Neural crest cell (in vitro differentiated cells): ENCODE data around the gene ETFDH. TPM values are rescaled to one million over a fixed set of nuclear protein-coding genes. Genes with fewer than 3 reads are reported as not detected.
A peak's percentile ranks its signal among the peaks of the same experiment; 100 is the strongest.

Experiments
- DNase-seq: peaks from one replicate; pipeline ENCODE4 v3.0.0; 2021; ENCODE audit warnings: low read depth, mixed read lengths, low spot score
- H3K27ac Mint-ChIP-seq: one replicate; pipeline ENCODE4 v1.8.0; 2021; ENCODE audit warnings: mild to moderate bottlenecking, mixed read lengths; ENCODE audit not compliant: unreplicated experiment
- H3K27me3 Mint-ChIP-seq: 2 replicates; pipeline ENCODE4 v1.8.0; 2021; ENCODE audit warnings: low read depth, mild to moderate bottlenecking, mixed read lengths
- H3K36me3 Mint-ChIP-seq: 2 replicates; pipeline ENCODE4 v1.8.0; 2021; ENCODE audit warnings: low read depth, mild to moderate bottlenecking, mixed read lengths
- H3K4me1 Mint-ChIP-seq: 2 replicates; pipeline ENCODE4 v1.8.0; 2021; ENCODE audit warnings: mixed read lengths
- H3K4me3 Mint-ChIP-seq: one replicate; pipeline ENCODE4 v1.8.0; 2021; ENCODE audit warnings: mild to moderate bottlenecking, mixed read lengths
- H3K9me3 Mint-ChIP-seq: 2 replicates; pipeline ENCODE4 v1.8.0; 2021; ENCODE audit warnings: mixed read lengths
- CTCF ChIP-seq: fragments of 200-600 bp; sonication (generic); conservative IDR thresholded peaks from 2 replicates; pipeline ENCODE4 v1.5.0; 2021; ENCODE audit warnings: antibody characterized with exemption, mild to moderate bottlenecking
- total RNA-seq: library from RNA; stranded (reverse); gene quantifications from 2 replicates; pipeline ENCODE4 v1.2.1, GENCODE V29; 2021

The ETFDH gene
- total RNA-seq, 1 donor from 2014 or later = 15.8 TPM

- Mint-ChIP-seq H3K27ac (no peak overlapping the region), H3K36me3 (no peaks in the 10 kb centered on the region), H3K9me3 (no peaks in the 10 kb centered on the region), H3K27me3 (peaks cover 4% of the 10 kb centered on the region), H3K4me1 (peaks cover 7% of the 10 kb centered on the region), H3K4me3 (no peak overlapping the region)
- DNase-seq = no peak
- no peak for TF ChIP-seq CTCF
Observed at GRCh38 chr4:158644356-158644755, 27.7 kb upstream of the ETFDH start.

GRCh38 chr4:158644760-158645159 is 27.3 kb upstream of the ETFDH start:
- H3K27ac Mint-ChIP-seq = no peak overlapping the region
- DNase-seq = no peak
- no peak for TF ChIP-seq CTCF

GRCh38 chr4:158649111-158649680 is 22.9 kb upstream of the ETFDH start:
- no peak overlapping the region for H3K27ac Mint-ChIP-seq
- H3K4me3 Mint-ChIP-seq = no peak overlapping the region
- H3K27me3 Mint-ChIP-seq = no peaks in the 10 kb centered on the region
- no peak for DNase-seq
- H3K9me3 Mint-ChIP-seq = no peaks in the 10 kb centered on the region
- peaks cover 13% of the 10 kb centered on the region for H3K4me1 Mint-ChIP-seq
- H3K36me3 Mint-ChIP-seq = no peaks in the 10 kb centered on the region
- no peak for TF ChIP-seq CTCF

More at GRCh38 chr4:158644760-158645159, 27.3 kb upstream of the ETFDH start:
- H3K27me3 Mint-ChIP-seq = peaks cover 4% of the 10 kb centered on the region
- H3K4me3 Mint-ChIP-seq = no peak overlapping the region
- H3K9me3 Mint-ChIP-seq = no peaks in the 10 kb centered on the region
- H3K36me3 Mint-ChIP-seq = no peaks in the 10 kb centered on the region
- H3K4me1 Mint-ChIP-seq = peaks cover 7% of the 10 kb centered on the region

- no peak overlapping the region for H3K4me3 Mint-ChIP-seq
Observed at GRCh38 chr4:158652920-158653319, 19.2 kb upstream of the ETFDH start.

GRCh38 chr4:158656439-158656838 is 15.7 kb upstream of the ETFDH start:
- H3K36me3 Mint-ChIP-seq = no peaks in the 10 kb centered on the region
- no peak for TF ChIP-seq CTCF
- H3K4me1 Mint-ChIP-seq = peaks cover 17% of the 10 kb centered on the region
- DNase-seq = peak; percentile 12
- no peak overlapping the region for H3K27ac Mint-ChIP-seq
- peaks cover 4% of the 10 kb centered on the region for H3K9me3 Mint-ChIP-seq
- H3K4me3 Mint-ChIP-seq = no peak overlapping the region
- no peaks in the 10 kb centered on the region for H3K27me3 Mint-ChIP-seq

More at GRCh38 chr4:158652920-158653319, 19.2 kb upstream of the ETFDH start:
- Mint-ChIP-seq H3K9me3 (peaks cover 3% of the 10 kb centered on the region), H3K4me1 (peaks cover 17% of the 10 kb centered on the region), H3K27ac (peak overlapping the region; percentile 71), H3K36me3 (no peaks in the 10 kb centered on the region), H3K27me3 (no peaks in the 10 kb centered on the region)
- no peak for TF ChIP-seq CTCF
- DNase-seq = no peak
